ENCODE data around the gene SLC22A31.

DNA sequence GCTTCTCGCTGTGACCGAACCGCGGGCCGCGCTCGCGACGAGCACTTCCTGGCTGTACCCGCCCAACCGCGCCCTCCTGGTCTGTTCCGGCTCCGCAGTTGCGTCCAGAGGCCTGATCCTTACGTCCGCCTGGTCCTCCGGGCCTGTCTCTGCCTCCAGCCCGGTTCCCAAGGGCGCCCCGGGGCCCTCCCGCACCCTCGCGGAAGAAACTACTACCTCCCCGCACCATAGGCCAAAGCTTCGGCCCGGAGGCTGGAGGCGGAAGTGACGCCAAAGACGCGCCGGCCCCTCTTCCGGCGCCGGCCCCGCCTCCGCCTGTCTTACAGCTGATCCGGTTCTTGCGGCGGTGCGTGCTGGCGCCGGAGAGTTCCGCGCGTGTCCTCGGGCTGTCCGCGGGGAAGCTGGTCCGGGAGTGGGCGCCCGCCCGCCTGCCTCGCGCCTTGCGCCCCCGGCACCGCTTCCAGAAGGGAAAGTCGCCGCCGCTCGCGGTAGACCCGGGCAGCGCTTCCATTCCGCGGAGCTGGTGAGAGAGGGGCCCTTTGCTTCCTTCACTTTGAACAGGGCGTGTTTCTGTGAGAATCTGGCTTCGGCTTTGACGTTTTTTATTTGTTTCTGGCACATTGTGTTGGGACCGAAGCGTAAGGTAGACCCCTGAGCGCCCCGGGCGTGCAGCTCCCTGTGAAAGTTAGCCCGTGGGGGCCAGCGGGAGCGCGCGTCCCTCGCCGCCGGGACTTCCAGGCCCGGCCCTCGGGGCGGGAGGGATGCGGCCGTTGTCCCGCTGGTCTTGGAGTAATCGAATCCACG lies 17.3 kb upstream of the SLC22A31 start, which contains the start of gene ZNF778:
- TF ChIP-seq, protein P1, sequence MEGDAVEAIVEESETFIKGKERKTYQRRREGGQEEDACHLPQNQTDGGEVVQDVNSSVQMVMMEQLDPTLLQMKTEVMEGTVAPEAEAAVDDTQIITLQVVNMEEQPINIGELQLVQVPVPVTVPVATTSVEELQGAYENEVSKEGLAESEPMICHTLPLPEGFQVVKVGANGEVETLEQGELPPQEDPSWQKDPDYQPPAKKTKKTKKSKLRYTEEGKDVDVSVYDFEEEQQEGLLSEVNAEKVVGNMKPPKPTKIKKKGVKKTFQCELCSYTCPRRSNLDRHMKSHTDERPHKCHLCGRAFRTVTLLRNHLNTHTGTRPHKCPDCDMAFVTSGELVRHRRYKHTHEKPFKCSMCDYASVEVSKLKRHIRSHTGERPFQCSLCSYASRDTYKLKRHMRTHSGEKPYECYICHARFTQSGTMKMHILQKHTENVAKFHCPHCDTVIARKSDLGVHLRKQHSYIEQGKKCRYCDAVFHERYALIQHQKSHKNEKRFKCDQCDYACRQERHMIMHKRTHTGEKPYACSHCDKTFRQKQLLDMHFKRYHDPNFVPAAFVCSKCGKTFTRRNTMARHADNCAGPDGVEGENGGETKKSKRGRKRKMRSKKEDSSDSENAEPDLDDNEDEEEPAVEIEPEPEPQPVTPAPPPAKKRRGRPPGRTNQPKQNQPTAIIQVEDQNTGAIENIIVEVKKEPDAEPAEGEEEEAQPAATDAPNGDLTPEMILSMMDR (conservative IDR thresholded peaks at IDR 0.05; ENCODE audit: low read length), result no peak
- no peak for TF ChIP-seq EZH2phosphoT487 (IDR thresholded peaks at IDR 0.05; ENCODE audit: borderline replicate concordance, low read depth, low read length)
